Measurements from ENCODE around the gene TMEM115.

- TF ChIP-seq CTCF (IDR thresholded peaks at IDR 0.05), result no peak
- TF ChIP-seq POLR2A (IDR thresholded peaks at IDR 0.05), result no peak
These were observed 41.2 kb downstream of the TMEM115 start for GRCh38 chr3:50318163-50318562.
